ENCODE results near the gene ZBTB20. TPM values are rescaled to one million over a fixed set of nuclear protein-coding genes. Genes with fewer than 3 reads are reported as not detected.

ZBTB20 gene
- total and polyA plus RNA-seq, 7 donors, result 0.40 to 74.9 (median 41.7) TPM

GRCh38 chr3:114928989-114929640, 218.0 kb downstream of the ZBTB20 start:
- TF ChIP-seq, protein P1, sequence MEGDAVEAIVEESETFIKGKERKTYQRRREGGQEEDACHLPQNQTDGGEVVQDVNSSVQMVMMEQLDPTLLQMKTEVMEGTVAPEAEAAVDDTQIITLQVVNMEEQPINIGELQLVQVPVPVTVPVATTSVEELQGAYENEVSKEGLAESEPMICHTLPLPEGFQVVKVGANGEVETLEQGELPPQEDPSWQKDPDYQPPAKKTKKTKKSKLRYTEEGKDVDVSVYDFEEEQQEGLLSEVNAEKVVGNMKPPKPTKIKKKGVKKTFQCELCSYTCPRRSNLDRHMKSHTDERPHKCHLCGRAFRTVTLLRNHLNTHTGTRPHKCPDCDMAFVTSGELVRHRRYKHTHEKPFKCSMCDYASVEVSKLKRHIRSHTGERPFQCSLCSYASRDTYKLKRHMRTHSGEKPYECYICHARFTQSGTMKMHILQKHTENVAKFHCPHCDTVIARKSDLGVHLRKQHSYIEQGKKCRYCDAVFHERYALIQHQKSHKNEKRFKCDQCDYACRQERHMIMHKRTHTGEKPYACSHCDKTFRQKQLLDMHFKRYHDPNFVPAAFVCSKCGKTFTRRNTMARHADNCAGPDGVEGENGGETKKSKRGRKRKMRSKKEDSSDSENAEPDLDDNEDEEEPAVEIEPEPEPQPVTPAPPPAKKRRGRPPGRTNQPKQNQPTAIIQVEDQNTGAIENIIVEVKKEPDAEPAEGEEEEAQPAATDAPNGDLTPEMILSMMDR (IDR thresholded peaks at IDR 0.05), result no peak
- 94 to 99% (median 98%) methylated on average over 2 of the region's 2 CpGs for WGBS, 3 donors
- no peaks in the 10 kb centered on the region for H3K27me3 ChIP-seq (ENCODE audit: insufficient read depth in 3 of 3, low read length in 2 of 3)

DNA sequence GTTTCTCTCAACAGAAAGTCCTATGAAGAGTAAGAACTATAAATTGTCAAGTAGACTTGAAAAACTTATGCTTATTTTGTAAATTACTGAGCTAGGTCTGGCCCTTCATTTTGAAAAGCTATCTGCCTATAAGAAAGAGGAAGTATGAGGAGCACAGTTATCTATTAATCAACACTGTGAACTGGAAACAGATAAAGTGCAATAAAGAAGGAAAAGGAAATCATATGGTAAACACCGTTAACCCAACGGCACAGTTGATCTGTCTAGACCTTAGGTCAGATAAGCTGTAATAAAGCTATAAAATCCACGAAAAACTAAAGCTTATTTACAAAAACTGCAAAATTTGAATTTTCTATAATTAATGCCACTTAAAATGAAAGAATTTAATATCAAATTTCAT, 242.5 kb downstream of the ZBTB20 start:
- Histone ChIP-seq H3K36me3 (ENCODE audit: insufficient read depth in 1 of 2, low read depth in 1 of 2) (no peaks in the 10 kb centered on the region), H3K27ac (no peak overlapping the region), H3K4me1 (peaks cover 20% of the 10 kb centered on the region), H3K4me3 (no peak overlapping the region), H3K9me3 (no peaks in the 10 kb centered on the region), H3K27me3 (ENCODE audit: insufficient read depth in 3 of 3, low read length in 2 of 3) (no peaks in the 10 kb centered on the region)
- TF ChIP-seq, protein P1 (IDR thresholded peaks at IDR 0.05), result no peak
- intact Hi-C loops (cut with DNase I), result no loop called here
- 80 to 86% (median 82%) methylated on average over 3 of the region's 3 CpGs for WGBS, 3 donors
- DNase-seq (no peak), ATAC-seq (no peak)

More at GRCh38 chr3:114928989-114929640, 218.0 kb downstream of the ZBTB20 start:
- H3K4me1 ChIP-seq, result no peaks in the 10 kb centered on the region
- no peaks in the 10 kb centered on the region for H3K9me3 ChIP-seq
- no peak overlapping the region for H3K27ac ChIP-seq
- H3K4me3 ChIP-seq, result no peak overlapping the region
- no peak for DNase-seq
- H3K36me3 ChIP-seq (ENCODE audit: insufficient read depth in 1 of 2, low read depth in 1 of 2), result no peaks in the 10 kb centered on the region
- intact Hi-C loops (cut with DNase I), result no loop called here
- ATAC-seq, result no peak

DNA sequence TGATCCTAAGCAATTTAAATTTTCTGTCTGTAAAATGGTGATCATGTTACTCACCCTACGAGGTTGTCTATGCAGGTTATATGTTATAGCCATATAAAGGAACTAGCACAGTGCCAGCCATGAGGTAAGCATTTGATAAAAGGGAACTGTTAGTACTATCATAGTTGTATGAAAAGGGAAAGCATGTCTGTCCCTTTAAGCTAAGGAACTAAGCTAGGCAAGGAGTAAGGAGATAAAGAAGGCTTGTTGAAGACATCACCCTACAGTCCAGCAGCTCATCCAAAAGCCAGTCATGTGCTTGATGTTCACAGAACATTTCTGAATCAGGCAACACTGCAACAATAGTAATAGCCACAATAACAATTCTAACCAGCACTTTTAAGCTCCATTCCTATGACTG, 243.9 kb downstream of the ZBTB20 start:
- ATAC-seq, result peak in 1 of 4 donors; percentile 26
- no peaks in the 10 kb centered on the region for H3K36me3 ChIP-seq (ENCODE audit: insufficient read depth in 1 of 2, low read depth in 1 of 2)
- peak overlapping the region; percentile 42 for H3K27ac ChIP-seq
- H3K4me3 ChIP-seq, result no peak overlapping the region
- WGBS, 3 donors, result 13 to 32% (median 29%) methylated on average over 1 of the region's 1 CpG
- intact Hi-C loops (cut with DNase I), result no loop called here
- no peaks in the 10 kb centered on the region for H3K9me3 ChIP-seq
- no peaks in the 10 kb centered on the region for H3K27me3 ChIP-seq (ENCODE audit: insufficient read depth in 3 of 3, low read length in 2 of 3)
- TF ChIP-seq, protein P1 (IDR thresholded peaks at IDR 0.05), result no peak
- no peak for DNase-seq
- peaks cover 29% of the 10 kb centered on the region for H3K4me1 ChIP-seq

DNA sequence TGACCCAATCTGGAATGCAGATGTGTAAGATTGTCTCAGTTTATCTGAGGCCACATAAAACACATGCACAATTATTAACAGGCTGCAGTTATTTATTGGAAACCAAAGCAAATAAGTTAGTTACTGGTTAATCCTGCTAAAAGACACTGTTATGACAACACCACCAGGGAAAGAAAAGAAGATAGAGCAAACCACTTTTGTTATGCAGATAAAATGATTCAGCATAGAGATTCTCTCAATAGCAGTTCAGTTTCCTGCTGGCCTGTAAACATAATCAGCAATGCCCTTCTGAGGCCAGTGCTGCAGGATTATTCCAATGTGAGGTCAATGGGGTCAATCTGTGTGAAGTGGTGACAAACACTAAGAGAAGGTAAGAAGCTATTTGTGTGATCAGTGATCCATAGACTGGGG, 244.4 kb downstream of the ZBTB20 start:
- DNase-seq, result no peak
- intact Hi-C loops (cut with DNase I), result no loop called here

More for the DNA sequence above, 244.4 kb downstream of the ZBTB20 start:
- Histone ChIP-seq H3K27me3 (ENCODE audit: insufficient read depth in 3 of 3, low read length in 2 of 3) (no peaks in the 10 kb centered on the region), H3K4me1 (peaks cover 33% of the 10 kb centered on the region), H3K9me3 (no peaks in the 10 kb centered on the region), H3K27ac (no peak overlapping the region), H3K36me3 (ENCODE audit: insufficient read depth in 1 of 2, low read depth in 1 of 2) (no peaks in the 10 kb centered on the region), H3K4me3 (no peak overlapping the region)
- TF ChIP-seq, protein P1 (IDR thresholded peaks at IDR 0.05), result no peak
- peak in 1 of 4 donors; percentile 11 for ATAC-seq

Data from psoas muscle (tissue), 8 donors.